HEK293 (cell line): ENCODE results near the gene PLD5.

Source experiments
- KLF16 ChIP-seq: fragments of 450-650 bp; formaldehyde crosslinking; IDR thresholded peaks from 2 replicates; pipeline ENCODE4 v1.5.1; 2017; ENCODE audit warnings: missing biosample characterization, missing genetic modification characterization
- TCF7L2 ChIP-seq: IDR thresholded peaks from 2 replicates; pipeline ENCODE4 v1.6.1; 2011; ENCODE audit warnings: low read depth, mild to moderate bottlenecking, inconsistent platforms, low read length, moderate library complexity, borderline replicate concordance
- YY1 ChIP-seq: fragments of 450-650 bp; formaldehyde crosslinking; IDR thresholded peaks from 2 replicates; pipeline ENCODE4 v1.5.1; 2018; ENCODE audit warnings: missing biosample characterization, missing genetic modification characterization
- ZNF776 ChIP-seq: fragments of 450-650 bp; formaldehyde crosslinking; IDR thresholded peaks from 2 replicates; pipeline ENCODE4 v1.5.0; 2017; ENCODE audit warnings: missing biosample characterization, missing genetic modification characterization, borderline replicate concordance
- TF ChIP-seq, protein P1 (sequence below): fragments of 450-650 bp; formaldehyde crosslinking; IDR thresholded peaks from 2 replicates; pipeline ENCODE4 v1.5.1; 2017; ENCODE audit warnings: missing biosample characterization, missing genetic modification characterization

- no peak for TF ChIP-seq ZNF776 (tag by site-specific recombination)
- no peak for TF ChIP-seq YY1 (tag by site-specific recombination)
- TF ChIP-seq, protein P1, sequence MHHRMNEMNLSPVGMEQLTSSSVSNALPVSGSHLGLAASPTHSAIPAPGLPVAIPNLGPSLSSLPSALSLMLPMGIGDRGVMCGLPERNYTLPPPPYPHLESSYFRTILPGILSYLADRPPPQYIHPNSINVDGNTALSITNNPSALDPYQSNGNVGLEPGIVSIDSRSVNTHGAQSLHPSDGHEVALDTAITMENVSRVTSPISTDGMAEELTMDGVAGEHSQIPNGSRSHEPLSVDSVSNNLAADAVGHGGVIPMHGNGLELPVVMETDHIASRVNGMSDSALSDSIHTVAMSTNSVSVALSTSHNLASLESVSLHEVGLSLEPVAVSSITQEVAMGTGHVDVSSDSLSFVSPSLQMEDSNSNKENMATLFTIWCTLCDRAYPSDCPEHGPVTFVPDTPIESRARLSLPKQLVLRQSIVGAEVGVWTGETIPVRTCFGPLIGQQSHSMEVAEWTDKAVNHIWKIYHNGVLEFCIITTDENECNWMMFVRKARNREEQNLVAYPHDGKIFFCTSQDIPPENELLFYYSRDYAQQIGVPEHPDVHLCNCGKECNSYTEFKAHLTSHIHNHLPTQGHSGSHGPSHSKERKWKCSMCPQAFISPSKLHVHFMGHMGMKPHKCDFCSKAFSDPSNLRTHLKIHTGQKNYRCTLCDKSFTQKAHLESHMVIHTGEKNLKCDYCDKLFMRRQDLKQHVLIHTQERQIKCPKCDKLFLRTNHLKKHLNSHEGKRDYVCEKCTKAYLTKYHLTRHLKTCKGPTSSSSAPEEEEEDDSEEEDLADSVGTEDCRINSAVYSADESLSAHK (tag by site-specific recombination), result no peak
- no peak for TF ChIP-seq KLF16 (tag by site-specific recombination)
- TF ChIP-seq TCF7L2, result no peak
Observed at GRCh38 chr1:242128951-242129502, 395.5 kb downstream of the PLD5 start.
